K562 (cell line): ENCODE data around the gene ZSCAN12. TPM values are rescaled to one million over a fixed set of nuclear protein-coding genes. Genes with fewer than 3 reads are reported as not detected.

Source experiments
- EHMT2 ChIP-seq: fragments of 450-650 bp; IDR thresholded peaks from 2 replicates; pipeline ENCODE4 v1.6.1; 2018; ENCODE audit warnings: antibody characterized with exemption
- FOXA3 ChIP-seq, 2 experiments: fragments of 450-650 bp in 1 of 2; sonication (generic) in 1 of 2; formaldehyde crosslinking; IDR thresholded peaks in 1 of 2; conservative IDR thresholded peaks in 1 of 2; 2 replicates each; pipeline versions ENCODE4 v1.4.0 to v1.8.0; 2020 to 2022; ENCODE audit warnings: mild to moderate bottlenecking in 2 of 2, missing genetic modification reagents in 1 of 2
- MCM5 ChIP-seq: fragments of 450-650 bp; IDR thresholded peaks from 2 replicates; pipeline ENCODE4 v1.6.1; 2016; ENCODE audit warnings: low read depth
- SLC30A9 ChIP-seq: fragments of 250-450 bp; sonication (Bioruptor Pico); IDR thresholded peaks from 2 replicates; pipeline ENCODE4 v1.8.0; 2022; ENCODE audit warnings: mild to moderate bottlenecking, moderate library complexity
- TCF3 ChIP-seq: sonication (generic); formaldehyde crosslinking; IDR thresholded peaks from 2 replicates; pipeline ENCODE4 v1.4.0; 2020; ENCODE audit warnings: mild to moderate bottlenecking, missing genetic modification reagents
- polyA plus RNA-seq, 8 experiments: library from polyadenylated mRNA; depleted of rRNA in 4 of 8; stranded (reverse) in 5 of 8; unstranded in 3 of 8; fragments of >200 nt; fragmentation: Nextera tagmentation in 2 of 8; fragmentation: Illumina TruSeq in 1 of 8; extraction: Ambion mirVana in 2 of 8; extraction: Trizol in 1 of 8; gene quantifications; 2 replicates each; pipeline versions ENCODE4 v1.2.1 to v1.2.3, GENCODE V29; 2011 to 2014; ENCODE audit warnings: inconsistent platforms in 1 of 8, missing spikeins in 1 of 8
- total RNA-seq, 7 experiments: library from RNA; depleted of rRNA in 6 of 7; stranded (reverse); fragments of >200 nt in 6 of 7; fragmentation: Illumina TruSeq in 2 of 7; extraction: Trizol in 2 of 7; gene quantifications; 2 replicates each; pipeline versions ENCODE4 v1.2.1 to v1.2.3, GENCODE V29; 2011 to 2021; ENCODE audit warnings: low replicate concordance in 1 of 7
- TF ChIP-seq, protein P1 (sequence below), 2 experiments: fragments of 450-650 bp in 1 of 2; sonication (generic) in 1 of 2; formaldehyde crosslinking in 1 of 2; IDR thresholded peaks; 2 replicates each; pipeline versions ENCODE4 v1.7.1 to v1.9.0; 2016 to 2022; ENCODE audit warnings: inconsistent platforms in 1 of 2, mild to moderate bottlenecking in 1 of 2, missing genetic modification reagents in 1 of 2
- TF ChIP-seq, protein P2 (sequence below): fragments of 250-450 bp; sonication (Bioruptor Pico); IDR thresholded peaks from 2 replicates; pipeline ENCODE4 v1.8.0; 2022; ENCODE audit warnings: inconsistent platforms

The ZSCAN12 gene
- total and polyA plus RNA-seq, 9 of the 15 experiments (the other 6 are each of a cell fraction or from before 2014, with no cell fraction given): 2.5 to 19.6 (median 12.5) TPM

DNA sequence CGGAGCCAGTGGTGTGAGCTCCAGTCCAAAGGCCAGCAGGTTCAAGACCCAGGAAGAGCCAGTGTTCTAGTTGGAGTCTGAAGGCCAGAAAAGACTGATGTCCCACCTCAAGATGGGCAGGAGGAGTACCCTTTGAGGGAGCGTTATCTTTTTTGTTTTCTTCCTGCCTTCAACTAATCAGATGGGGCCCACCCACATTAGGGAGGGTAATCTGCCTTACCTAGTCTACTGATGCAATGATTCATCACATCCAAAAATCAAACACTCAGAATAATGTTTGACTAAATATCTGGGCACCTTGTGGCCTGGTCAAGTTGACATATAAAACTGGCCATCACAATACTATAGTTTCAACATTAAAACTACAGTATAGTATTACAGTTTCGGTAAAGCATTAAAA lies 30.1 kb downstream of the ZSCAN12 start (continued):
- TF ChIP-seq, protein P1, sequence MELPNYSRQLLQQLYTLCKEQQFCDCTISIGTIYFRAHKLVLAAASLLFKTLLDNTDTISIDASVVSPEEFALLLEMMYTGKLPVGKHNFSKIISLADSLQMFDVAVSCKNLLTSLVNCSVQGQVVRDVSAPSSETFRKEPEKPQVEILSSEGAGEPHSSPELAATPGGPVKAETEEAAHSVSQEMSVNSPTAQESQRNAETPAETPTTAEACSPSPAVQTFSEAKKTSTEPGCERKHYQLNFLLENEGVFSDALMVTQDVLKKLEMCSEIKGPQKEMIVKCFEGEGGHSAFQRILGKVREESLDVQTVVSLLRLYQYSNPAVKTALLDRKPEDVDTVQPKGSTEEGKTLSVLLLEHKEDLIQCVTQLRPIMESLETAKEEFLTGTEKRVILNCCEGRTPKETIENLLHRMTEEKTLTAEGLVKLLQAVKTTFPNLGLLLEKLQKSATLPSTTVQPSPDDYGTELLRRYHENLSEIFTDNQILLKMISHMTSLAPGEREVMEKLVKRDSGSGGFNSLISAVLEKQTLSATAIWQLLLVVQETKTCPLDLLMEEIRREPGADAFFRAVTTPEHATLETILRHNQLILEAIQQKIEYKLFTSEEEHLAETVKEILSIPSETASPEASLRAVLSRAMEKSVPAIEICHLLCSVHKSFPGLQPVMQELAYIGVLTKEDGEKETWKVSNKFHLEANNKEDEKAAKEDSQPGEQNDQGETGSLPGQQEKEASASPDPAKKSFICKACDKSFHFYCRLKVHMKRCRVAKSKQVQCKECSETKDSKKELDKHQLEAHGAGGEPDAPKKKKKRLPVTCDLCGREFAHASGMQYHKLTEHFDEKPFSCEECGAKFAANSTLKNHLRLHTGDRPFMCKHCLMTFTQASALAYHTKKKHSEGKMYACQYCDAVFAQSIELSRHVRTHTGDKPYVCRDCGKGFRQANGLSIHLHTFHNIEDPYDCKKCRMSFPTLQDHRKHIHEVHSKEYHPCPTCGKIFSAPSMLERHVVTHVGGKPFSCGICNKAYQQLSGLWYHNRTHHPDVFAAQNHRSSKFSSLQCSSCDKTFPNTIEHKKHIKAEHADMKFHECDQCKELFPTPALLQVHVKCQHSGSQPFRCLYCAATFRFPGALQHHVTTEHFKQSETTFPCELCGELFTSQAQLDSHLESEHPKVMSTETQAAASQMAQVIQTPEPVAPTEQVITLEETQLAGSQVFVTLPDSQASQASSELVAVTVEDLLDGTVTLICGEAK (IDR thresholded peaks at IDR 0.05): no peak
- TF ChIP-seq, protein P1 (CRISPR knock-in tag; IDR thresholded peaks at IDR 0.05): no peak
- TF ChIP-seq FOXA3 (CRISPR knock-in tag; conservative IDR thresholded peaks at IDR 0.05 in 1 of 2, IDR thresholded peaks at IDR 0.05 in 1 of 2) (no peak), TCF3 (CRISPR knock-in tag) (no peak), EHMT2 (no peak), SLC30A9 (CRISPR knock-in tag) (no peak), MCM5 (no peak)
- TF ChIP-seq, protein P2, sequence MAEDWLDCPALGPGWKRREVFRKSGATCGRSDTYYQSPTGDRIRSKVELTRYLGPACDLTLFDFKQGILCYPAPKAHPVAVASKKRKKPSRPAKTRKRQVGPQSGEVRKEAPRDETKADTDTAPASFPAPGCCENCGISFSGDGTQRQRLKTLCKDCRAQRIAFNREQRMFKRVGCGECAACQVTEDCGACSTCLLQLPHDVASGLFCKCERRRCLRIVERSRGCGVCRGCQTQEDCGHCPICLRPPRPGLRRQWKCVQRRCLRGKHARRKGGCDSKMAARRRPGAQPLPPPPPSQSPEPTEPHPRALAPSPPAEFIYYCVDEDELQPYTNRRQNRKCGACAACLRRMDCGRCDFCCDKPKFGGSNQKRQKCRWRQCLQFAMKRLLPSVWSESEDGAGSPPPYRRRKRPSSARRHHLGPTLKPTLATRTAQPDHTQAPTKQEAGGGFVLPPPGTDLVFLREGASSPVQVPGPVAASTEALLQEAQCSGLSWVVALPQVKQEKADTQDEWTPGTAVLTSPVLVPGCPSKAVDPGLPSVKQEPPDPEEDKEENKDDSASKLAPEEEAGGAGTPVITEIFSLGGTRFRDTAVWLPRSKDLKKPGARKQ: no peak
- TF ChIP-seq, all 486 proteins: peak for 5
